B cell (primary cell): ENCODE measurements around the gene RRAS2. TPM values are rescaled to one million over a fixed set of nuclear protein-coding genes. Genes with fewer than 3 reads are reported as not detected.

Experiments
- ATAC-seq: fragments of 200-7000 bp; cut with Tn5 transposase; one replicate; pipeline ENCODE4 v1.10.0; 2021; ENCODE audit warnings: low read depth, mild to moderate bottlenecking, moderate number of reproducible peaks, moderate library complexity
- CTCF ChIA-PET: fragments of 350-600 bp; sonication (Branson Sonifier 250); formaldehyde crosslinking; loops from one replicate; lab custom pipeline; 2021; ENCODE audit warnings: antibody characterized with exemption, inconsistent platforms; lab: Charles Lee
- POLR2A ChIA-PET: fragments of 350-600 bp; sonication (Branson Sonifier 250); formaldehyde crosslinking; loops from one replicate; lab custom pipeline; 2021; ENCODE audit warnings: antibody characterized with exemption; lab: Charles Lee
- DNase-seq: peaks from one replicate; pipeline ENCODE4 v3.0.0; 2013
- H2AFZ ChIP-seq: 2 replicates; pipeline ENCODE4 v1.6.1; 2012; ENCODE audit warnings: mild to moderate bottlenecking, low read depth, low read length; ENCODE audit not compliant: insufficient read depth, poor library complexity, severe bottlenecking
- H3K27ac ChIP-seq, 2 donors: 1 replicate in 1 of 2; 2 replicates in 1 of 2; pipeline ENCODE4 v1.5.1; 2012 to 2013; ENCODE audit warnings: low read length in 2 of 2, mild to moderate bottlenecking in 2 of 2, moderate library complexity in 1 of 2
- H3K27me3 ChIP-seq, 4 experiments: fragments of 200-600 bp in 1 of 4; sonication (generic) in 1 of 4; replicated peaks in 1 of 4; 1 replicate in 2 of 4; 2 replicates in 2 of 4; pipeline versions ENCODE4 v1.6.1 to v1.7.0; 2013 to 2016; ENCODE audit warnings: low read length in 3 of 4, mild to moderate bottlenecking in 2 of 4, mixed read lengths in 1 of 4, moderate library complexity in 1 of 4; ENCODE audit not compliant: insufficient read depth in 4 of 4, control insufficient read depth in 3 of 4; ENCODE audit errors: control extremely low read depth in 1 of 4
- H3K36me3 ChIP-seq, 2 experiments: replicated peaks in 1 of 2; 1 replicate in 1 of 2; 2 replicates in 1 of 2; pipeline versions ENCODE4 v1.6.1 to v1.7.1; 2013; ENCODE audit warnings: low read length in 1 of 2; ENCODE audit not compliant: insufficient read depth in 2 of 2, control insufficient read depth in 1 of 2; ENCODE audit errors: control extremely low read depth in 1 of 2, extremely low read depth in 1 of 2
- H3K4me1 ChIP-seq, 2 donors: fragments of 200-600 bp in 1 of 2; sonication (generic) in 1 of 2; 1 replicate in 1 of 2; 2 replicates in 1 of 2; pipeline versions ENCODE4 v1.5.1 to v1.6.1; 2013 to 2017; ENCODE audit warnings: low read length in 2 of 2; ENCODE audit not compliant: control insufficient read depth in 2 of 2, insufficient read depth in 2 of 2
- H3K4me2 ChIP-seq: replicated peaks from 2 replicates; pipeline ENCODE3; 2012; ENCODE audit warnings: mild to moderate bottlenecking, low read depth, low read length; ENCODE audit not compliant: poor library complexity, severe bottlenecking
- H3K4me3 ChIP-seq, 5 experiments: fragments of 200-600 bp in 1 of 5; sonication (generic) in 1 of 5; 1 replicate in 3 of 5; 2 replicates in 2 of 5; pipeline versions ENCODE4 v1.5.1 to v1.7.0; 2011 to 2016; ENCODE audit warnings: low read length in 4 of 5, mild to moderate bottlenecking in 4 of 5, low read depth in 2 of 5, control low read depth in 1 of 5, moderate library complexity in 1 of 5; ENCODE audit not compliant: insufficient read depth in 1 of 5; ENCODE audit errors: control extremely low read depth in 1 of 5, extremely low read depth in 1 of 5
- H3K79me2 ChIP-seq: fragments of 200-600 bp; sonication (generic); one replicate; pipeline ENCODE4 v1.6.0; 2016; ENCODE audit warnings: low read length; ENCODE audit not compliant: control insufficient read depth, insufficient read depth
- H3K9ac ChIP-seq: fragments of 200-600 bp; sonication (generic); 2 replicates; pipeline ENCODE4 v1.6.1; 2017; ENCODE audit warnings: mild to moderate bottlenecking, low read length, moderate library complexity
- H3K9me3 ChIP-seq, 3 donors: one replicate each; pipeline versions ENCODE4 v1.6.1 to v1.7.1; 2013; ENCODE audit warnings: low read length in 2 of 3; ENCODE audit not compliant: control insufficient read depth in 2 of 3, insufficient read depth in 1 of 3; ENCODE audit errors: control extremely low read depth in 1 of 3
- H4K20me1 ChIP-seq: 2 replicates; pipeline ENCODE4 v1.6.0; 2012; ENCODE audit warnings: mild to moderate bottlenecking, low read length; ENCODE audit not compliant: insufficient read depth, control insufficient read depth, poor library complexity, severe bottlenecking
- H3K27ac Mint-ChIP-seq: one replicate; pipeline ENCODE4 v1.8.0; 2021; ENCODE audit warnings: mixed read lengths
- H3K27me3 Mint-ChIP-seq: one replicate; pipeline ENCODE4 v1.8.0; 2021; ENCODE audit warnings: mixed read lengths
- H3K4me1 Mint-ChIP-seq: one replicate; pipeline ENCODE4 v1.8.0; 2021; ENCODE audit warnings: mixed read lengths
- H3K4me3 Mint-ChIP-seq: one replicate; pipeline ENCODE4 v1.8.0; 2021; ENCODE audit warnings: mixed read lengths
- H3K9me3 Mint-ChIP-seq: one replicate; pipeline ENCODE4 v1.8.0; 2022; ENCODE audit warnings: mixed read lengths; ENCODE audit not compliant: insufficient read depth
- CTCF ChIP-seq: fragments of 200-600 bp; IDR thresholded peaks from one replicate; pipeline ENCODE4 v1.8.0; 2022; ENCODE audit warnings: antibody characterized with exemption, mild to moderate bottlenecking
- EZH2 ChIP-seq: IDR thresholded peaks from 2 replicates; pipeline ENCODE4 v1.6.1; 2012; ENCODE audit warnings: borderline replicate concordance, low read depth, mild to moderate bottlenecking, moderate library complexity, low read length; ENCODE audit not compliant: insufficient read depth, poor library complexity, severe bottlenecking
- WGBS: methylation state at CpG from one replicate; pipeline ENCODE4 v1.1.5; 2013; ENCODE audit warnings: missing lambda C conversion rate; ENCODE audit not compliant: insufficient coverage; 5-methylcytosine and 5-hydroxymethylcytosine counted together
- intact Hi-C: fragments of 100-400 bp; cut with micrococcal nuclease; formaldehyde crosslinking; loops from one replicate; pipeline ENCODE4 v1.10.0; 2022
- polyA plus RNA-seq: library from polyadenylated mRNA; depleted of rRNA; stranded (reverse); fragments of >200 nt; gene quantifications from 2 replicates; pipeline ENCODE4 v1.2.3, GENCODE V29; 2012
- total RNA-seq, 2 donors: library from RNA; stranded (reverse); fragments of 120-200 nt in 1 of 2; gene quantifications; 1 replicate in 1 of 2; 2 replicates in 1 of 2; pipeline versions ENCODE4 v1.2.3 to v1.2.4, GENCODE V29; 2013 to 2022

RRAS2 gene
- total and polyA plus RNA-seq, 2 donors (not counting 1 experiment from before 2014, with no cell fraction given) = 31.8 to 72.4 TPM

- Histone ChIP-seq H3K36me3 (no peaks in the 10 kb centered on the region), H4K20me1 (no peaks in the 10 kb centered on the region), H3K79me2 (peaks cover 95% of the 10 kb centered on the region), H2AFZ (no peak overlapping the region), H3K27ac (peak overlapping the region; percentile 92 to 97), H3K9ac (peak overlapping the region; percentile 38), H3K4me1 (peaks cover 88 to 92% of the 10 kb centered on the region in 2 donors), H3K27me3 (no peaks in the 10 kb centered on the region), H3K9me3 (no peaks in the 10 kb centered on the region), H3K4me2 (peak overlapping the region; percentile 67), H3K4me3 (peak overlapping the region in 1 of 5 experiments; percentile 49)
- WGBS = no CpG with 5 or more reads among the region's 2 CpGs
- ChIA-PET POLR2A (interaction anchor here (1.7 kb wide), 1 partner anchor 10 kb away, joined by 4 read pairs; no protein-coding TSS in a partner anchor), CTCF (interaction anchor here (1.0 to 1.3 kb wide), 6 partner anchors 9 to 140 kb away, joined by 3 to 5 read pairs (median 4); no protein-coding TSS in a partner anchor)
- H3K27me3 Mint-ChIP-seq = no peaks in the 10 kb centered on the region
- no peaks in the 10 kb centered on the region for H3K9me3 Mint-ChIP-seq
- H3K27ac Mint-ChIP-seq = peak overlapping the region; percentile 96
- H3K4me1 Mint-ChIP-seq = peaks cover 76% of the 10 kb centered on the region
- peak; percentile 41 for DNase-seq
- ATAC-seq = no peak
- TF ChIP-seq EZH2 (no peak), CTCF (no peak)
- peak overlapping the region; percentile 85 for H3K4me3 Mint-ChIP-seq
- intact Hi-C loops = loop anchor here (1.0 to 10.0 kb wide), 5 partner anchors 16 to 450 kb away; partner anchors contain the start of gene RRAS2
Measured at GRCh38 chr11:14315130-14315529, 43.9 kb downstream of the RRAS2 start.

- Histone ChIP-seq H3K79me2 (peaks cover 95% of the 10 kb centered on the region), H3K9me3 (no peaks in the 10 kb centered on the region), H3K36me3 (no peaks in the 10 kb centered on the region), H3K4me2 (peak overlapping the region; percentile 67), H4K20me1 (no peaks in the 10 kb centered on the region), H3K4me3 (peak overlapping the region in 3 of 5 experiments; percentile 5 to 49 (median 18)), H3K4me1 (peaks cover 91 to 93% of the 10 kb centered on the region in 2 donors), H3K27me3 (no peaks in the 10 kb centered on the region), H2AFZ (no peak overlapping the region), H3K27ac (peak overlapping the region; percentile 92 to 97), H3K9ac (peak overlapping the region; percentile 40)
- DNase-seq (peak; percentile 83), ATAC-seq (peak; percentile 69)
- no CpG with 5 or more reads among the region's 2 CpGs for WGBS
- peak overlapping the region; percentile 94 for H3K27ac Mint-ChIP-seq
- H3K9me3 Mint-ChIP-seq = no peaks in the 10 kb centered on the region
- TF ChIP-seq EZH2 (no peak), CTCF (no peak)
- CTCF ChIA-PET = interaction anchor here (0.8 to 1.2 kb wide), 4 partner anchors 9 to 64 kb away, joined by 3 to 5 read pairs (median 3); no protein-coding TSS in a partner anchor
- H3K4me3 Mint-ChIP-seq = peak overlapping the region; percentile 85
- POLR2A ChIA-PET = interaction anchor here (0.8 to 1.7 kb wide), 2 partner anchors 11 to 44 kb away, joined by 3 to 4 read pairs; no protein-coding TSS in a partner anchor
- intact Hi-C loops = loop anchor here (1.0 to 10.0 kb wide), 7 partner anchors 9 to 593 kb away; no protein-coding TSS in a partner anchor
- H3K4me1 Mint-ChIP-seq = peaks cover 68% of the 10 kb centered on the region
- no peaks in the 10 kb centered on the region for H3K27me3 Mint-ChIP-seq
Measured at GRCh38 chr11:14314127-14314526, 44.9 kb downstream of the RRAS2 start.
